NCI-H1048 (cell line): ENCODE data around the gene MFSD8.
"Not testable (repeated sequence)": the region's sequence is repeated elsewhere in the genome, so short reads cannot be mapped to it uniquely, and the experiment has no call there.

Experiments
- DNase-seq: peaks from one replicate; lab custom pipeline; 2025; lab: John Stamatoyannopoulos, UW

MFSD8 gene, protein sequence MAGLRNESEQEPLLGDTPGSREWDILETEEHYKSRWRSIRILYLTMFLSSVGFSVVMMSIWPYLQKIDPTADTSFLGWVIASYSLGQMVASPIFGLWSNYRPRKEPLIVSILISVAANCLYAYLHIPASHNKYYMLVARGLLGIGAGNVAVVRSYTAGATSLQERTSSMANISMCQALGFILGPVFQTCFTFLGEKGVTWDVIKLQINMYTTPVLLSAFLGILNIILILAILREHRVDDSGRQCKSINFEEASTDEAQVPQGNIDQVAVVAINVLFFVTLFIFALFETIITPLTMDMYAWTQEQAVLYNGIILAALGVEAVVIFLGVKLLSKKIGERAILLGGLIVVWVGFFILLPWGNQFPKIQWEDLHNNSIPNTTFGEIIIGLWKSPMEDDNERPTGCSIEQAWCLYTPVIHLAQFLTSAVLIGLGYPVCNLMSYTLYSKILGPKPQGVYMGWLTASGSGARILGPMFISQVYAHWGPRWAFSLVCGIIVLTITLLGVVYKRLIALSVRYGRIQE

DNA sequence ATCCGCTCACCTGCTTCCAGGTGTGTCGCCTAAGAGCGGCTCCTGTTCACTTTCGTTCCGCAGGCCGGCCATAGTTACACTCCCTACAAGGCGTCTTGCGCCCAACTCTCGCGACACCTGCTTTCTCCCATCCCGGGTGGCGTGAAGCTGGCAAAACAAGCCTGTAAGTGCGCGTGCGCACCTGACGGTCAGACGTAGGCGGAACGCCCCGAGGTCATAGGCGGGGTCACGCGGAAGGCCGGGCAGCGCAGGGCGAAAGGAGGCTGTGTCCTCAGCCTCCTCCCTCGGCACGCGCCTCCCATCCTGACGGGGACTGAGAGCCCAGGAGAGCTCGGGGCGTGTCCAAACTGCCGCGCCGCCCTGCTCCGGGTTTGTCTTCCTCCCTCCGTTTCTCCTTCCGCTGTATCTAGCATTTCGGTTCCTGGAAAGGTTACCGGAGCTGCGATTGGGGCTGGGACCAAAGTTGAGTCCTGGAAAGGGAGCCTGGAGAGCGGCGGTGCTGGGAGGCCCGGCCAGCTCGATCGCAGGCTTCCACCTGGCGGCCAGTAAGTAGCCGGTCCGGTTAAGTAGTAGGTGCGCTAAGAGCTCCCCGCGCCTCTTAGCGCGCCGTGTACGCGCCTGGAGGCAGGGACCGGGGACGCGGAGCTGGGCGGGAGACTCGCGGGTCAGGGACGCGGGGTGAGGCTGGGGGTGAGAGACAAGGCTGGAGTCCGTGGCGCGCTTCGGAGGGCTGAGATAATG is at the start of gene MFSD8, which contains the start of gene ABHD18:
TSS of gene MFSD8 (minus strand) at position 112 of the 741 bp plus-strand sequence. CDS start at position 72, 40 bp downstream.
TSS of gene ABHD18 (plus strand) at position 345 of the 741 bp plus-strand sequence. CDS start 17,550 bp downstream, outside the sequence.
- DNase-seq = peak; percentile 98

DNA sequence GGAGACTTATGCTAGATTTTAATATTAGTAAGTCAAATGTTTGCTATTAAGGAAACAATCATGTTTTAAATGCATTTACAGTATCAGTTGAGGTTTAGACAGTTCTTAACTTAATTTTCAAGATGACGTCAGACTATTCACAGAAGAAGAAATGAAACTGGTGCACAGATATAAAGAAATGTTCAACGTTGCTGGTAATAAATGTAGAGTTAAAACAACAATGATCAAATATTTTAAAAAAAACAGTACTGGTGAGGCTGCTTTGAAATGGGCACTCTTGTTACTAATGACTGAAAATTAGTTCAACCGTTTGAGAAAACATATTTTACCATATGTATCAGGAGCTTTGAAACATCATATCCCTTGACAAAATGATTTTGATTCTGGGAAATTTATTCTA is 44.5 kb upstream of the MFSD8 start:
- DNase-seq = no peak

DNA sequence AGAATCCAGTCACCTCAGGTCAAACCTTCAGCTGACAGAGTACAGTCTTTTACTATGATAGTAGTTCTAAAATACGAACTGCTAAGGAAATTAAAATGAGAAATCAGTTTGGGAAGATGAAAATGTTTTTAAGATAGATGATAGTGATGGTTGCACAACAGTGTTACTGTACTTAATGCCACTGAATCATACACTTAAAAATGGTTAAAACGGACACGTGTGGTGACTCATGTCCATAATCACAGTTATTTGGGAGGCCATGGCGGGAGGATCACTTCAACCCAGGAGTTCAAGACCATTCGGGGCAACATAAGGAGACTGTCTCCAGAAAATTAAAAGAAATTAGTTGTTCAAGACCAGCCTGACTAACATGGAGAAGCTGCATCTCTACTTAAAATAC is 41.6 kb upstream of the MFSD8 start:
- DNase-seq = no peak

DNA sequence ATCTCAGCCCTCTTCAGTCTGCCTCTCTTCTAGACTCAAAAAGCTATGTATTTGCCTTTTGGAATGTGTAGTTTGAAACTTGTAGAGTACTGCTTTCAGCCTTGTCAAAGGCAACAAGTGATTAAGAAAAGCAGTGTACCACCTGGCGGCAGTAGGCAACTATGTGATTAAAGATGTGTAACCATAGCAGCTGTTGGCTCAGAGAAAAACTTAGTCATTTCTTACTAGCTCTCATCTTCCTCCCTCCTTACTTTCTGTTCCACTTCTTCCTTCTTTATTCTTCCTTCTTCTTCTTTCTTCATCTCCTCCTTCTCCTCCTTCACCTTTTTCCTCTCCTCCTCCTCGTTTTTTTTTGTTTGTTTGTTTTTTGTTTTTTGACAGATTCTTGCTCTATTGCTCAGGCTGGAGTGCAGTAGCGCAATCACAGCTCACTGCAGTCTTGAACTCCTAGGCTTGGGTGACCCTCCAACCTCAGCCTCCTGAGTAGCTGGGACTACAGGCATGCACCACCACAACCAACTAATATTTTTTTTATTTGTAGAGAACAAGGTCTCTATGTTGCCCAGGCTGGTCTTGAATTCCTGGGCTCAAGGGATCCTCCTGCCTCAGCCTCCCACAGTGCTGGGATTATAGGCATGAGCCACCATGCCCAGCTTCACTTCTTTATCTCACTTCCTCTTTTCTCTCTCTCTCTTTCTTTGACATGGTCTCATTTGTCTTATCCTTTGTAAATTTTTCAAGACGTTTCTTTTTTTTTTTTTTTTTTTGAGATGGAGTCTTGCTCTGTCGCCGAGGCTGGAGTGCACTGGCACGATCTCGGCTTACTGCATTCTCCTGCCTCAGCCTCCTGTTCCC is 32.8 kb upstream of the MFSD8 start:
- no peak for DNase-seq

DNA sequence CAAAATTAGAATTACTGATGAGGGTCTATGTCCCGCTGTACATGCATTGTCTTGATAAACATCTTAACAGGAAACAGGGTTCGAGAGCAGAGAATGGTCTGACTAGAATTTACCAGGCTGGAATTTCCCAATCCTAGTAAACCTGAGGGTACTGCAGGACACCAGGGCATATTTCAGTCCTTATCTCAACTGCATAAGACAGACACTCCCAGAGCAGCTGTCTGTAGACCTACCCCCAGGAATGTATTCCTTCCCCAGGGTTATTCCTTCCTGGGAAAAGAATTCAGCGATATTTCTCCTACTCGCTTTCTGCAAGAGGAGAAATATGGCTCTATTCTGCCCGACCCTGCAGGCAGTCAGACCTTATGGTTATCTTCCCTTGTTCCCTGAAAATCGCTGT is 31.5 kb upstream of the MFSD8 start:
- DNase-seq = not testable (repeated sequence)

DNA sequence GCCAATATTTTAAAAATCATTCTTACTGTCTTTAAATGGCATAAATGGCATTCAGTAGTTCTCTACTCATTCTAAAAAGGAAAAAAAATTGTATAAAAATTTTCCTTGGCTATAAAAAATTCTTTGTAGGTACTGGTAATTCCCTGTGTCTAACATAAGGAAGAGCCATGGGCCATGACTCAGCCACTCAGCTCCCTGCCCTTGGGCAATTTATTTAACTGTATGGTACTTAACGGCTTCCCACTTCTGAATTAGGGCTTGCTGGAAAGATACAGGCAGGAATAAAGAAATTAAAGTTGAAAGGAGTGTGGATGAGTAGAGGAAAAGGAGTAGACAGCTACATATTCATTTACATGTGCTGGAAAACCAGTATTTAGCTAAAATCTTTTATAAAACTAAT is 30.8 kb upstream of the MFSD8 start:
- DNase-seq = no peak

DNA sequence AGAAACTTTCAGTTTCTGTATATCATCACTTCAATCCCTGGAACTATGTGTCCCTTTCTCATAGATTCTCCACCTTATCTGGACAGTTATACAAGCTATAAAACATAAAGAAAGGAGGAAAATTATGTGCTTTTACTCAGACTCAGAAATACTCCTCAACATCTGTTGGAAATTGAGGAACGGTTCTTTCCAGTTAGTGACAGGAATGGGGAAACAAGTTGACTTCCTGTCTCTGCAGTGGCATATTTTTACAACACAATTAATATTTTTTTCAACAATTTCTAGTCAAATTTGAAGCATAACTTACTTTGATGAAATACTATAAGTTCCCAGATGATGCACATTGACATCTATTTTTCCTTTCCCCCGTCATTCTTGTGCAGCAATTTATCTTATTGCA is 28.2 kb upstream of the MFSD8 start:
- DNase-seq = no peak

DNA sequence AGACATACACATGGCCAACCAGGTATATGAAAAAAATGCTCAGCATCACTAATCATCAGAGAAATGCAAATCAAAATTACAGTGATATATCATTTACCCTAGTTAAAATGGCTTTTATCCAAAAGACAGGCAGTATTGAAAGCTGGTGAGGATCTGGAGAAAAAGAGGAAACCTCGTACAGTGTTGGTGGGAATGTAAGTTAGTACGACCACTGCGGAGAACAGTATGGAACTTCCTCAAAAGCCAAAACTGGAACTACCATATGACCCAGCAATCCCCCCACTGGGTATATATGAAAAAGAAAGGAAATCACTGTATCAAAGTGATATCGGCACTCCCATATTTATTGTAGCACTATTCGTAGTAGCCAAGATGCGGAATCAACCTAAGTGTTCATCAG is 23.7 kb upstream of the MFSD8 start:
- DNase-seq = no peak

DNA sequence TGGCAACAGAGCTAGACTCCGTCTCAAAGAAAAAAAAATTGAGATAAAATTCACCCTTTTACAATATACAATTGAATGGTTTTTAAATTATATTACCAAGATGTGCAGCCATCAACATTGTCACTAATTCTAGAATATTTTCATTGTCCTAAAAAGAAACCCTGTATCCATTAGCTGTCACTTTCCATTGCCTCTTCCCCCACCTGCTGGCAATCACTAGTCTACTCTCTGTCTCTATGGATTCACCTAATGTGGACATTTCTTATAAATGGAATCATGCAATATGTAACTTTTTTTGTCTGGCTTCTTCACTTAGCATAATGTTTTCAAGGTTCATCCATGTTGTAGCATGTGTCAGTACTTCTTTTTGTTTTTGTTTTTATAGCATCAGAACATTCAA is 21.0 kb upstream of the MFSD8 start:
- DNase-seq = no peak

DNA sequence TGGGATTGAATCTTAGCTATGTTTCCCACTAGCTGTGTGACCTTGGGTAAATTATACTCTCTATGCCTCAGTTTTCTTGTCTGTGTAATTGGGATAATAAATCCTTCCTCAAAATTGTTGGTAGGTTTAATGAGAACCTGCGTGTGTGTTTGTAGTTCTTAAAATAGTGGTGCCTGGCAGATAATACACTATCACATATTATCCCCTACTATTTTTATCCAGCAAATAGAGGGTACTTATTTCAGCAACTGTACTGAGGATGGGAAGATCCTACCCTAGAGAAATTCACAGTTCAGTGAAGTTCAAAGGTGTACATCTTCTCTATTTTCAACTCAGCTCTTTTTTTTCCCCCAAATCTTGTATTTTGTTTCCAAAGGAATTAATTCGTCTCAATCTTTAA is 17.5 kb upstream of the MFSD8 start:
- no peak for DNase-seq

DNA sequence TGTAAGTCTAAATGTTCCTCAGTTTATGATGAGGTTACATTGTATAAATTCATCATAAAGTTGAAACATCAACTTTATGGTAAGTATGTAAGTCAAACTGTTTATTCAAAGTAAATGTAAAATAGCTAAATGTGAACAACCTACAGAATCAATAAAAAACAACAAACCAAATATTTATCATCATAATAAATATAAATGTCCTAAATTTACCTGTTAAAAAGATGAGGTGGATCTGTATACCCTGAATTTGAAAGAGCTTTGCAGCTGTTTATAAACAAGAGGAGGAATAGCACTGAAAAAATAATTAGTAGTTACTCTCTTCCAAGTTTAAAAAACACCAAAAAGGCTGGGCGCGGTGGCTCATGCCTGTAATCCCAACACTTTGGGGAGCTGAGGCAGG is 14.0 kb upstream of the MFSD8 start:
- no peak for DNase-seq

DNA sequence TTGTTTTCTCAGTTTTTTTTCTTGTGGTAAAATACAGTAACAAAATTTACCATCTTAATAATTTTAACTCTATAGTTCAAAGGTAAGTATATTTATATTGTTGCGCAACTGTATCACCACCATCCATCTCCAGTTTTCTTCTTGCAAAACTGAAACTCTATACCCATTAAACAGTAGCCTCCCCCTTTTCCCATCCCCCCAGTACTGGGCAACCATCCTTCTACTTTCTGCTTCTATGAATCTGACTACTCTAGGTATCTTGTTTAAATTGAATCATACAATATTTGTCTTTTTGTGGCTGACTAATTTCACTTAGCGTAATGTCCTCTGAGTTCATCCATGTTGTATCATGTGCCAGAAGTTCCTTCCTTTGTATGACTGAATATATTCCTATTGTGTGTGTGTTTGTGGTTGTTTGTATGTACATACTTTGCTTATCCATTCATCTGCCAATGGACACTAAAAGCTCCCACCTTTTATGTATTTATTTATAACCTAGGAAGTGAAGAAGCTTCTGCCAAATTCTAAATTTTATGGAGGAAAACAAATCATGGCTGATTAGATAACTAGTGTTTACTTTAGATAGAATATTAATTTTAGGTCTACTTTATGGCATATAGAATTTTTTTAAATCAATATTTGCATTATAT is 10.3 kb upstream of the MFSD8 start:
- DNase-seq = no peak

DNA sequence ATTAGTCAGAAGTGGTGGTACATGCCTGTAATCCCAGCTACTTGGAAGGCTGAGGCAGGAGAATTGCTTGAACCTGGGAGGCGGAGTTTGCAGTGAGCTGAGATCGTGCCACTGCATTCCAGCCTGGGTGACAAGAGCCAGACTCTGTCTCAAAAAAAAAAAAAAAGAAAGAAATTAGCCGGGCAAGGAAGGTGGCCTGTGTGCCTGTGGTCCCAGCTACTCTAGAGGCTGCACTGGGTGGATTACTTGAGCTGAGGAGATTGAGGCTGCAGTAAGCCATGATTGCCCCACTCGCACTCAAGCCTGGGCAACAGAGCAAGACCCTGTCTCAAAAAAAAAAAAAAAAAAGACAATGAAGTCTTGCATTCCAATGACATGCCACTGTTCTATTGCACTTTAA is 6.0 kb upstream of the MFSD8 start:
- DNase-seq = not testable (repeated sequence)

DNA sequence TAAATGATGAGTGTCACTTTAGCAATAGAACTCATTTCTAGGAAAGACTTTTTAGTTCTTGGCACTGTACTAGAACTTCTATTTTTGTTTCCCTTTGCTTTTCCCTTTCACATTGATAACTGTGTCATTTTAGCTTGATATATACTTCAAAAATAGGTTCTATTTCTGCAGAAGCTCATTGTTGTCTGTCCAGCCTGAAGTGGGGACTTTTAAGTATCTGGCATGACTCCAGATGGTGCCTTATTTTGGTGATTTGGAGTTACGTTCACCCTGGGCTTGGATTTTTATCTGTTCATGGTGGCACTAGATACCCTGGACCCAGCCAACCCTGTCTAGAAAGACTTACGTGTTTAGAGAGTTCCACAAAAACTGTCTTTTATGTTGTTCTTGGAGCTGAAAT is 3.6 kb upstream of the MFSD8 start:
- no peak for DNase-seq

DNA sequence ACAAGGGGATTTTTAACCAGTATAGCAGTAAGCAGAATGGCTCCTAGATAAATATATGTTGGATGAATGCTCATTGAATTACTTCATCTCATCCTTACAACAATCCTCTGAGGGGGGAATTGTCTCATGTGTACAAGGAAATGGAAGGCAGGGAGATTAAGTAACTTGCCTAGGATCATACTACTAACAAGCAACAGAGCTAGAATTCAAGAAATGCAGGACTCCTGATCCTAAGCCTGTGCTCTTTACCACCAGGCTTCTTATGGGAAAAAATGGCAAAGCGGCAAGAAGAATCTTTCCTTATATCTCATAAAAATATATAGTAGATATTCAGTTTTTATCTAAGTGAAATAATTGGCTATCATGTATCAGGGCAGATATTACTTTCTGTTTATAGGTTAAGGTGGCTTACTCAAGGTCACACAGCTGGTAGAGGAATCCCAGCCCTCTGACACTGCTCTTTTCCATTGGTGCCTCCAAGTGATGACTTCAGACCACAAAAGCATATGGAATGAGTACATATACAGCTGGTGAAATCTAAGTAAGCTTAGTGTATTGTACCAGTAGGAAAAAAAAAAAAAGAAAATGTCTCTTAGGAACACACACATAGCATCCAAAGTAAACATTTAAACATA is 2.3 kb upstream of the MFSD8 start:
- no peak for DNase-seq

DNA sequence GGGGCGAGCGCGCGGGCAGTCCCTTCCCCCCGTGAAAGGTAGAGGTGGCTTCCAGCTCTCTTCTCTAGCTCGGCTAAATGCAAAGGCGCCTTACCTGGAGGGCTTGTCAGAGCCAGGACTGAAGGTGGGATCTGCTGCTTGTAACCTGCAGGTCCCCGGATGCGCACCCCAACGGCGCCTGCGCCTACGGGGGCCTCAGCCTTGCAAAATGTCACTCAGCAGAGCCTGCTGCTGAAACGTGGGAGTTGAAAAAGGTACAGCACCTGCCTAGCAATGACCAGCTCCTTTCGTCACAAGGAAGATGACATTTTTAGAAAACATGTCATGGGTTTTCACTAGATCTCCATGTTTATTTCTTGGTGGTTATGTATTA is 816 bp upstream of the MFSD8 start:
- peak; percentile 63 for DNase-seq

DNA sequence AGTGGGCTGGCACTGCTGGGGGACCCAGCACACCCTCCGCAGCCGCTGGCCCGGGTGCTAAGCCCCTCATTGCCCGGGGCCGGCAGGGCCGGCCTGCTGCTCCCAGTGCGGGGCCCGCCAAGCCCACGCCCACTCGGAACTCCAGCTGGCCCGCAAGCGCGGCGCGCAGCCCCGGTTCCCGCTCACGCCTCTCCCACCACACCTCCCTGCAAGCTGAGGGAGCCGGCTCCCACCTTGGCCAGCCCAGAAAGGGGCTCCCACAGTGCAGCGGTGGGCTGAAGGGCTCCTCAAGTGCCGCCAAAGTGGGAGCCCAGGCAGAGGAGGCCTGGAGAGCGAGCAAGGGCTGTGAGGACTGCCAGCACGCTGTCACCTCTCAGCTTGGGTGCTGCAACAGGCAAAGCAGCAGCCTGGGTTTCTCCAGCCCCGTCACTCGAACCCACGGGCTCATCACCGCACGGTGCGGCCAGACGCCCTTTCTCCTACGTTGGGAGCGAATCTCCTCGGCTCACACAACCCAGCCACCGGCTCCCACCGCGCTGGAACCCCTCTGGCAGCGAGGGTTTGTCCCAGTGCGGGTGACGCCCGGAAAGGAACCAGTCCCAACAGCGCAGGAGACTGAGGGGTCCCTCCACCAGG is 429 bp downstream of the MFSD8 start:
- DNase-seq = not testable (repeated sequence)

DNA sequence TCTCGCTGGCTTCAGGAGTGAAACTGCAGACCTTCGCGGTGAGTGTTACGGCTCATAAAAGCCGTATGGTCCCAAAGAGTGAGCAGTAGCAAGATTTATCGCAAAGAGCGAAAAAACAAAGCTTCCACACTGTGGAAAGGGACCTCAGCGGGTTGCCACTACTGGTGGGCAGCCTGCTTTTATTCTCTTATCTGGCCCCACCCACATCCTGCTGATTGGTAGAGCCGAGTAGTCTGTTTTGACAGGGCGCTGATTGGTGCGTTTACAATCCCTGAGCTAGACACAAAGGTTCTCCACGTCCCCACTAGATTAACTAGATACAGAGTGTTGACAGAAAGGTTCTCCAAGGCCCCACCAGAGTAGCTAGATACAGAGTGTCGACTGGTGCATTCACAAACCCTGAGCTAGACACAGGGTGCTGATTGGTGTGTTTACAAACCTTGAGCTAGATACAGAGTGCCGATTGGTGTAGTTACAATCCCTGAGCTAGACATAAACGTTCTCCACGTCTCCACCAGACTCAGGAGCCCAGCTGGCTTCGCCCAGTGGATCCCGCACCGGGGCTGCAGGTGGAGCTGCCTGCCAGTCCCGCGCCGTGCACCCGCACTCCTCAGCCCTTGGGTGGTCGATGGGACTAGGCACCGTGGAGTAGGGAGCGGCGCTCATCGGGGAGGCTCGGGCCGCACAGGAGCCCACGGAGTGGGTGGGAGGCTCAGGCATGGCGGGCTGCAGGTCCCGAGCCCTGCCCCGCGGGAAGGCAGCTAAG is 1.2 kb downstream of the MFSD8 start:
- DNase-seq = not testable (repeated sequence)

DNA sequence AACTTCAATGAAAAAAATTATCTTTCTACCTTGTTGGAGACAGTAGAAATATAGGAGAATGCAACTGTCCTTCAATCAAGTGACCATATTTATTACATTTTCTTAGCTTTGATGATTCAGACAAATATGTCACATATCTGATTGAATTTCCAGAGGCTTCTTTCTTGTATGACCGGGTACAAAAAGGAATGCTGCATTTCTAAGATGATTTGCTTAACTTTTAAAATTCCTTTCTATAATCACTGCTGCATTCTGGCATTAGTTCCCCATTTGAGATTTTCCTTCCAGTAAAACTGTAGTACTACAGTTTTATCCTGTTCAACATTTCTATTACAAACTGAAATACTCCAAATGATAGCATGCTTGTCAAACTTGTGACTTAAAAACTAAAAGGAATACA is 5.2 kb downstream of the MFSD8 start:
- no peak for DNase-seq

DNA sequence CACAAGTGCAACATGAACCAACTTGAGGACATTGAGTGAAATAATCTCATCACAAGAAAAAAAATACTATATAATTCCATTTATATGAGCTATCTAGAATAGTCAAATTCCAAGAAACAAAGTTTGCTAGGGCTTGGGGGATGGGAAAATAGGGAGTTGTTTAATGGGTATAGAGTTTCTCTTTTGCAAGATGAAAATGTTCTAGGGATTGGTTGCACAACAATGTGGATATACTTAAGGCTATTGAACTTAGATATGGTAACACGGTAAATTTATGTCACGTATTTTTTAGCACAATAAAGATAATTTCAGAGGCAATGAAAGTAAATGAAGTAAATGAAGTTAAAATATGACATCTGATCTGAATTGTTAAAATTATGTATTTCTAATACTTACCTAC is 7.9 kb downstream of the MFSD8 start:
- DNase-seq = no peak
